ENCODE data around the gene OR5H2.
"Not testable (repeated sequence)": the region's sequence is repeated elsewhere in the genome, so short reads cannot be mapped to it uniquely, and the experiment has no call there.

GRCh38 chr3:98256026-98256425 lies 26.3 kb upstream of the OR5H2 start:
- TF ChIP-seq, protein P1, sequence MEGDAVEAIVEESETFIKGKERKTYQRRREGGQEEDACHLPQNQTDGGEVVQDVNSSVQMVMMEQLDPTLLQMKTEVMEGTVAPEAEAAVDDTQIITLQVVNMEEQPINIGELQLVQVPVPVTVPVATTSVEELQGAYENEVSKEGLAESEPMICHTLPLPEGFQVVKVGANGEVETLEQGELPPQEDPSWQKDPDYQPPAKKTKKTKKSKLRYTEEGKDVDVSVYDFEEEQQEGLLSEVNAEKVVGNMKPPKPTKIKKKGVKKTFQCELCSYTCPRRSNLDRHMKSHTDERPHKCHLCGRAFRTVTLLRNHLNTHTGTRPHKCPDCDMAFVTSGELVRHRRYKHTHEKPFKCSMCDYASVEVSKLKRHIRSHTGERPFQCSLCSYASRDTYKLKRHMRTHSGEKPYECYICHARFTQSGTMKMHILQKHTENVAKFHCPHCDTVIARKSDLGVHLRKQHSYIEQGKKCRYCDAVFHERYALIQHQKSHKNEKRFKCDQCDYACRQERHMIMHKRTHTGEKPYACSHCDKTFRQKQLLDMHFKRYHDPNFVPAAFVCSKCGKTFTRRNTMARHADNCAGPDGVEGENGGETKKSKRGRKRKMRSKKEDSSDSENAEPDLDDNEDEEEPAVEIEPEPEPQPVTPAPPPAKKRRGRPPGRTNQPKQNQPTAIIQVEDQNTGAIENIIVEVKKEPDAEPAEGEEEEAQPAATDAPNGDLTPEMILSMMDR (conservative IDR thresholded peaks at IDR 0.05; ENCODE audit: low read depth, low read length) = not testable (repeated sequence)
- TF ChIP-seq EZH2 (IDR thresholded peaks at IDR 0.05; ENCODE audit: borderline replicate concordance, low read depth, low read length, poor library complexity, severe bottlenecking) = not testable (repeated sequence)
